GM12864 (cell line): ENCODE data around the gene SALL3.
"Not testable (repeated sequence)": the region's sequence is repeated elsewhere in the genome, so short reads cannot be mapped to it uniquely, and the experiment has no call there.

ENCODE experiments used
- DNase-seq: peaks from one replicate; pipeline ENCODE4 v3.0.0-alpha.2; 2011; ENCODE audit warnings: low read depth
- H3K4me3 ChIP-seq: 2 replicates; pipeline ENCODE4 v1.5.1; 2011; ENCODE audit warnings: mild to moderate bottlenecking, low read depth, low read length, control low read depth
- CTCF ChIP-seq: IDR thresholded peaks from 2 replicates; pipeline ENCODE4 v1.5.1; 2011; ENCODE audit warnings: low read depth, mild to moderate bottlenecking, moderate library complexity, low read length, control low read depth, inconsistent platforms; ENCODE audit errors: missing control alignments

SALL3 gene

GRCh38 chr18:78937166-78937565 lies 42.5 kb upstream of the SALL3 start:
- H3K4me3 ChIP-seq: no peak overlapping the region
- no peak for DNase-seq
- TF ChIP-seq CTCF: no peak

- no peak overlapping the region for H3K4me3 ChIP-seq
- no peak for TF ChIP-seq CTCF
- DNase-seq: no peak
Measured at GRCh38 chr18:78939105-78939504, 40.5 kb upstream of the SALL3 start.

GRCh38 chr18:78939734-78940494 lies 39.7 kb upstream of the SALL3 start:
- H3K4me3 ChIP-seq: no peak overlapping the region
- DNase-seq: no peak
- no peak for TF ChIP-seq CTCF

GRCh38 chr18:78942236-78942635 lies 37.4 kb upstream of the SALL3 start:
- not testable (repeated sequence) for DNase-seq, H3K4me3 ChIP-seq

GRCh38 chr18:78945628-78946027 lies 34.0 kb upstream of the SALL3 start:
- no peak for TF ChIP-seq CTCF
- no peak for DNase-seq
- no peak overlapping the region for H3K4me3 ChIP-seq

- H3K4me3 ChIP-seq: no peak overlapping the region
- no peak for TF ChIP-seq CTCF
- DNase-seq: no peak
Measured at GRCh38 chr18:78947291-78947690, 32.3 kb upstream of the SALL3 start.

- no peak for TF ChIP-seq CTCF
- no peak overlapping the region for H3K4me3 ChIP-seq
- DNase-seq: no peak
Measured at GRCh38 chr18:78948221-78948620, 31.4 kb upstream of the SALL3 start.
